ENCODE measurements around the gene SPNS2. TPM values are rescaled to one million over a fixed set of nuclear protein-coding genes. Genes with fewer than 3 reads are reported as not detected.

Gene SPNS2
- total RNA-seq, 1 experiment from 2014 or later = 0.08 TPM

GRCh38 chr17:4532860-4533522 is 34.3 kb downstream of the SPNS2 start:
- Histone ChIP-seq H3K27ac (no peak overlapping the region), H3K4me1 (no peaks in the 10 kb centered on the region)

GRCh38 chr17:4533523-4534504 is 35.1 kb downstream of the SPNS2 start:
- no peak overlapping the region for H3K27ac ChIP-seq
- H3K36me3 ChIP-seq = no peaks in the 10 kb centered on the region
- H3K27me3 ChIP-seq = no peaks in the 10 kb centered on the region
- no peaks in the 10 kb centered on the region for H3K4me1 ChIP-seq
- H3K9me3 ChIP-seq (replicated peaks) = no peaks in the 10 kb centered on the region
- no peak overlapping the region for H3K4me3 ChIP-seq
- peak; percentile 25 to 43 for DNase-seq

More at GRCh38 chr17:4532860-4533522, 34.3 kb downstream of the SPNS2 start:
- Histone ChIP-seq H3K27me3 (no peaks in the 10 kb centered on the region), H3K9me3 (replicated peaks) (no peaks in the 10 kb centered on the region), H3K4me3 (no peak overlapping the region), H3K36me3 (no peaks in the 10 kb centered on the region)
- DNase-seq = no peak

- Histone ChIP-seq H3K27ac (no peak overlapping the region), H3K36me3 (no peaks in the 10 kb centered on the region), H3K27me3 (no peaks in the 10 kb centered on the region), H3K4me3 (no peak overlapping the region), H3K9me3 (replicated peaks) (no peaks in the 10 kb centered on the region), H3K4me1 (no peaks in the 10 kb centered on the region)
- no peak for DNase-seq
Observed at GRCh38 chr17:4534515-4534914, 35.8 kb downstream of the SPNS2 start.

GRCh38 chr17:4534928-4535666 is 36.4 kb downstream of the SPNS2 start:
- H3K9me3 ChIP-seq (replicated peaks) = no peaks in the 10 kb centered on the region
- H3K36me3 ChIP-seq = no peaks in the 10 kb centered on the region
- H3K27me3 ChIP-seq = no peaks in the 10 kb centered on the region
- no peak overlapping the region for H3K4me3 ChIP-seq
- H3K4me1 ChIP-seq = no peaks in the 10 kb centered on the region
- H3K27ac ChIP-seq = no peak overlapping the region
- DNase-seq = no peak

GRCh38 chr17:4535667-4536258 is 37.1 kb downstream of the SPNS2 start:
- H3K27me3 ChIP-seq = no peaks in the 10 kb centered on the region
- no peak overlapping the region for H3K4me3 ChIP-seq
- no peak overlapping the region for H3K27ac ChIP-seq
- DNase-seq = no peak
- no peaks in the 10 kb centered on the region for H3K36me3 ChIP-seq
- no peaks in the 10 kb centered on the region for H3K9me3 ChIP-seq (replicated peaks)
- no peaks in the 10 kb centered on the region for H3K4me1 ChIP-seq

- DNase-seq = no peak
Observed at GRCh38 chr17:4536259-4536741, 37.6 kb downstream of the SPNS2 start.

GRCh38 chr17:4536742-4537411 is 38.2 kb downstream of the SPNS2 start:
- no peak overlapping the region for H3K27ac ChIP-seq
- no peaks in the 10 kb centered on the region for H3K36me3 ChIP-seq
- no peaks in the 10 kb centered on the region for H3K9me3 ChIP-seq (replicated peaks)
- DNase-seq = no peak
- H3K4me3 ChIP-seq = no peak overlapping the region
- no peaks in the 10 kb centered on the region for H3K27me3 ChIP-seq
- no peaks in the 10 kb centered on the region for H3K4me1 ChIP-seq

More at GRCh38 chr17:4536259-4536741, 37.6 kb downstream of the SPNS2 start:
- Histone ChIP-seq H3K27ac (no peak overlapping the region), H3K36me3 (no peaks in the 10 kb centered on the region), H3K9me3 (replicated peaks) (no peaks in the 10 kb centered on the region), H3K27me3 (no peaks in the 10 kb centered on the region), H3K4me1 (no peaks in the 10 kb centered on the region), H3K4me3 (no peak overlapping the region)

GRCh38 chr17:4537451-4538235 is 39.0 kb downstream of the SPNS2 start:
- no peaks in the 10 kb centered on the region for H3K4me1 ChIP-seq
- H3K4me3 ChIP-seq = no peak overlapping the region
- no peak overlapping the region for H3K27ac ChIP-seq
- DNase-seq = no peak
- no peaks in the 10 kb centered on the region for H3K9me3 ChIP-seq (replicated peaks)
- H3K27me3 ChIP-seq = no peaks in the 10 kb centered on the region
- no peaks in the 10 kb centered on the region for H3K36me3 ChIP-seq

GRCh38 chr17:4538236-4539002 is 39.7 kb downstream of the SPNS2 start:
- DNase-seq = no peak
- no peaks in the 10 kb centered on the region for H3K27me3 ChIP-seq
- H3K4me3 ChIP-seq = no peak overlapping the region
- no peaks in the 10 kb centered on the region for H3K36me3 ChIP-seq
- no peaks in the 10 kb centered on the region for H3K9me3 ChIP-seq (replicated peaks)
- H3K27ac ChIP-seq = no peak overlapping the region
- no peaks in the 10 kb centered on the region for H3K4me1 ChIP-seq

GRCh38 chr17:4539025-4539424 is 40.3 kb downstream of the SPNS2 start:
- Histone ChIP-seq H3K4me1 (no peaks in the 10 kb centered on the region), H3K27me3 (no peaks in the 10 kb centered on the region), H3K36me3 (no peaks in the 10 kb centered on the region), H3K9me3 (replicated peaks) (no peaks in the 10 kb centered on the region), H3K4me3 (no peak overlapping the region), H3K27ac (no peak overlapping the region)
- DNase-seq = no peak

GRCh38 chr17:4539576-4540223 is 41.0 kb downstream of the SPNS2 start:
- Histone ChIP-seq H3K4me3 (no peak overlapping the region), H3K27me3 (no peaks in the 10 kb centered on the region), H3K27ac (no peak overlapping the region), H3K4me1 (no peaks in the 10 kb centered on the region), H3K9me3 (replicated peaks) (no peaks in the 10 kb centered on the region), H3K36me3 (no peaks in the 10 kb centered on the region)
- DNase-seq = no peak

- H3K27me3 ChIP-seq = no peaks in the 10 kb centered on the region
- H3K9me3 ChIP-seq (replicated peaks) = no peaks in the 10 kb centered on the region
- H3K4me3 ChIP-seq = no peak overlapping the region
- no peaks in the 10 kb centered on the region for H3K4me1 ChIP-seq
- no peak for DNase-seq
- H3K27ac ChIP-seq = no peak overlapping the region
- no peaks in the 10 kb centered on the region for H3K36me3 ChIP-seq
Observed at GRCh38 chr17:4540224-4540651, 41.6 kb downstream of the SPNS2 start.
